Keratinocyte (primary cell): Measurements from ENCODE around the gene LUZP1. TPM values are rescaled to one million over a fixed set of nuclear protein-coding genes. Genes with fewer than 3 reads are reported as not detected.

Experiments
- DNase-seq: peaks from one replicate; pipeline ENCODE4 v3.0.0-alpha.2; 2011; ENCODE audit warnings: low read depth, missing footprints, low spot score
- FAIRE-seq: peaks from 2 replicates; lab custom pipeline; 2011; peaks lifted over from hg19 to GRCh38; lab: Jason Lieb, UNC
- H2AFZ ChIP-seq: 2 replicates; pipeline ENCODE4 v1.6.0; 2012; ENCODE audit warnings: low read length, control low read depth, inconsistent platforms; ENCODE audit not compliant: control insufficient read depth
- H3K27ac ChIP-seq: 2 replicates; pipeline ENCODE4 v1.5.1; 2011; ENCODE audit warnings: low read length; ENCODE audit not compliant: control insufficient read depth, insufficient read depth
- H3K27me3 ChIP-seq: 3 replicates; pipeline ENCODE4 v1.6.0; 2011; ENCODE audit warnings: low read length; ENCODE audit not compliant: control insufficient read depth, insufficient read depth; ENCODE audit errors: extremely low read depth
- H3K36me3 ChIP-seq, 2 experiments: 2 replicates in 1 of 2; 3 replicates in 1 of 2; pipeline ENCODE4 v1.5.1; 2011; ENCODE audit warnings: low read length in 2 of 2, mild to moderate bottlenecking in 1 of 2; ENCODE audit not compliant: control insufficient read depth in 2 of 2, insufficient read depth in 2 of 2; ENCODE audit errors: extremely low read depth in 1 of 2
- H3K4me1 ChIP-seq: 3 replicates; pipeline ENCODE4 v1.5.1; 2011; ENCODE audit warnings: low read length; ENCODE audit not compliant: control insufficient read depth, insufficient read depth; ENCODE audit errors: extremely low read depth
- H3K4me2 ChIP-seq: 3 replicates; pipeline ENCODE4 v1.6.0; 2011; ENCODE audit warnings: low read depth, low read length; ENCODE audit not compliant: control insufficient read depth, insufficient read depth; ENCODE audit errors: extremely low read depth
- H3K4me3 ChIP-seq, 3 experiments: fragments of 200-600 bp in 1 of 3; sonication (generic) in 1 of 3; 2 replicates in 2 of 3; 3 replicates in 1 of 3; pipeline ENCODE4 v1.5.1; 2011 to 2016; ENCODE audit warnings: low read length in 3 of 3, mild to moderate bottlenecking in 3 of 3, control low read depth in 2 of 3, inconsistent platforms in 1 of 3, low read depth in 1 of 3, mixed read lengths in 1 of 3, mixed run types in 1 of 3, moderate library complexity in 1 of 3; ENCODE audit not compliant: control insufficient read depth in 2 of 3, insufficient read depth in 2 of 3; ENCODE audit errors: extremely low read depth in 1 of 3
- H3K79me2 ChIP-seq: 2 replicates; pipeline ENCODE4 v1.6.0; 2012; ENCODE audit warnings: low read length; ENCODE audit not compliant: control insufficient read depth, insufficient read depth
- H3K9ac ChIP-seq: 3 replicates; pipeline ENCODE4 v1.6.0; 2011; ENCODE audit warnings: low read length; ENCODE audit not compliant: control insufficient read depth, insufficient read depth; ENCODE audit errors: extremely low read depth
- H3K9me1 ChIP-seq: 3 replicates; pipeline ENCODE4 v1.6.0; 2011; ENCODE audit warnings: low read length; ENCODE audit not compliant: control insufficient read depth, insufficient read depth; ENCODE audit errors: extremely low read depth
- H3K9me3 ChIP-seq: 2 replicates; pipeline ENCODE4 v1.5.1; 2012; ENCODE audit warnings: low read depth, low read length; ENCODE audit not compliant: control insufficient read depth
- H4K20me1 ChIP-seq: 3 replicates; pipeline ENCODE4 v1.6.0; 2011; ENCODE audit warnings: low read length; ENCODE audit not compliant: control insufficient read depth, insufficient read depth; ENCODE audit errors: extremely low read depth
- EZH2 ChIP-seq: IDR thresholded peaks from one replicate; pipeline ENCODE4 v1.6.1; 2012; ENCODE audit warnings: inconsistent platforms, mild to moderate bottlenecking, low read length, moderate library complexity
- dilution Hi-C: fragments of 300-500 bp; cut with MboI; formaldehyde crosslinking; loops from one replicate; pipeline ENCODE4 v1.7.0; 2020; ENCODE audit warnings: low sequenced_read_pairs; ENCODE audit not compliant: extremely low pct_ligation_motif_present
- polyA plus RNA-seq, 5 experiments: library from polyadenylated mRNA; depleted of rRNA in 3 of 5; stranded (reverse) in 3 of 5; stranded (forward) in 1 of 5; unstranded in 1 of 5; fragments of >200 nt; gene quantifications; 1 replicate in 1 of 5; 2 replicates in 3 of 5; 3 replicates in 1 of 5; pipeline versions ENCODE4 v1.2.1 to v1.2.3, GENCODE V29; 2011 to 2012; ENCODE audit warnings: missing spikeins in 2 of 5, low read depth in 1 of 5, low replicate concordance in 1 of 5
- TF ChIP-seq, protein P1 (sequence below), 3 experiments: IDR thresholded peaks in 1 of 3; conservative IDR thresholded peaks in 1 of 3; optimal IDR thresholded peaks in 1 of 3; 2 replicates in 2 of 3; 3 replicates in 1 of 3; pipeline versions ENCODE3 to v1.5.1; 2011; ENCODE audit warnings: low read length in 3 of 3, mild to moderate bottlenecking in 3 of 3, moderate library complexity in 2 of 3, control low read depth in 1 of 3, inconsistent platforms in 1 of 3; ENCODE audit not compliant: insufficient read depth in 2 of 3; ENCODE audit errors: extremely low read depth in 1 of 3

Gene LUZP1
- polyA plus RNA-seq, 1 donor (not counting 4 experiments of a cell fraction or from before 2014, with no cell fraction given): 52.5 TPM

DNA sequence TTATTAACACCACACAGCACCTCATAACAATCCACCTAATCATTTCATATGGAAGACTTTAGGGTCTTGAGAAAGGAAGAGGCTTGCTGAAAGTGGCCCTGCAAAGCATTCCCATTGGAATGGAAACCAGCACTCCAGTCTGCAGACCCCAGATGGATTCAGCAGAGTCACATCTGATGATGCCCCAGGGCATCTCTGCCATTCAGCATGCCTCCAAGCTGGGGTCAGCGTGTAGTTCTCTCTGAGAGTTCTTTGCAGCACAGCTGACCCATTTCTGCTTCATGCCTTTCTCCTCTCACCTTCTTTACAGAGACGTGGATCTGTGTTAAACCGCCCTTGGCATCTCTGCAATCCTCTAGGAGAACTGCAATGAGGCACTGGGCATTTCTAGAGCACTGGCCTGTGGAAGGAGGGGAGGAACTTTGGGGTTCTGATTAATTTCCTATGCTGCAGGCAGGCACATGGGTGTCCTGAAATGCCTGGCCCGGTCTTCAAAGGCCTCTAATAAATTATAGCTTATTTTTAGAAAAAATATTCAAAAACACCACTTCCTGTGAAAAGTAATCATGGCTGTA, 2.6 kb upstream of the LUZP1 start:
- H3K4me3 ChIP-seq: no peak overlapping the region
- FAIRE-seq: no peak
- no peak overlapping the region for H3K9ac ChIP-seq
- no peak overlapping the region for H3K27ac ChIP-seq
- H3K9me3 ChIP-seq: no peaks in the 10 kb centered on the region
- DNase-seq: no peak
- no peaks in the 10 kb centered on the region for H3K9me1 ChIP-seq
- peak overlapping the region; percentile 14 for H2AFZ ChIP-seq
- H3K27me3 ChIP-seq: no peaks in the 10 kb centered on the region
- TF ChIP-seq, protein P1, sequence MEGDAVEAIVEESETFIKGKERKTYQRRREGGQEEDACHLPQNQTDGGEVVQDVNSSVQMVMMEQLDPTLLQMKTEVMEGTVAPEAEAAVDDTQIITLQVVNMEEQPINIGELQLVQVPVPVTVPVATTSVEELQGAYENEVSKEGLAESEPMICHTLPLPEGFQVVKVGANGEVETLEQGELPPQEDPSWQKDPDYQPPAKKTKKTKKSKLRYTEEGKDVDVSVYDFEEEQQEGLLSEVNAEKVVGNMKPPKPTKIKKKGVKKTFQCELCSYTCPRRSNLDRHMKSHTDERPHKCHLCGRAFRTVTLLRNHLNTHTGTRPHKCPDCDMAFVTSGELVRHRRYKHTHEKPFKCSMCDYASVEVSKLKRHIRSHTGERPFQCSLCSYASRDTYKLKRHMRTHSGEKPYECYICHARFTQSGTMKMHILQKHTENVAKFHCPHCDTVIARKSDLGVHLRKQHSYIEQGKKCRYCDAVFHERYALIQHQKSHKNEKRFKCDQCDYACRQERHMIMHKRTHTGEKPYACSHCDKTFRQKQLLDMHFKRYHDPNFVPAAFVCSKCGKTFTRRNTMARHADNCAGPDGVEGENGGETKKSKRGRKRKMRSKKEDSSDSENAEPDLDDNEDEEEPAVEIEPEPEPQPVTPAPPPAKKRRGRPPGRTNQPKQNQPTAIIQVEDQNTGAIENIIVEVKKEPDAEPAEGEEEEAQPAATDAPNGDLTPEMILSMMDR (optimal IDR thresholded peaks at IDR 0.05 in 1 of 3, IDR thresholded peaks at IDR 0.05 in 1 of 3, conservative IDR thresholded peaks at IDR 0.05 in 1 of 3; ENCODE audit: extremely low read depth in 1 of 3, insufficient read depth in 2 of 3, low read length in 3 of 3): no peak
- no peak for TF ChIP-seq EZH2
- dilution Hi-C loops: no loop called here
- no peaks in the 10 kb centered on the region for H4K20me1 ChIP-seq
- no peak overlapping the region for H3K4me2 ChIP-seq
- H3K79me2 ChIP-seq: peaks cover 20% of the 10 kb centered on the region
- no peaks in the 10 kb centered on the region for H3K36me3 ChIP-seq
- peaks cover 28% of the 10 kb centered on the region for H3K4me1 ChIP-seq

DNA sequence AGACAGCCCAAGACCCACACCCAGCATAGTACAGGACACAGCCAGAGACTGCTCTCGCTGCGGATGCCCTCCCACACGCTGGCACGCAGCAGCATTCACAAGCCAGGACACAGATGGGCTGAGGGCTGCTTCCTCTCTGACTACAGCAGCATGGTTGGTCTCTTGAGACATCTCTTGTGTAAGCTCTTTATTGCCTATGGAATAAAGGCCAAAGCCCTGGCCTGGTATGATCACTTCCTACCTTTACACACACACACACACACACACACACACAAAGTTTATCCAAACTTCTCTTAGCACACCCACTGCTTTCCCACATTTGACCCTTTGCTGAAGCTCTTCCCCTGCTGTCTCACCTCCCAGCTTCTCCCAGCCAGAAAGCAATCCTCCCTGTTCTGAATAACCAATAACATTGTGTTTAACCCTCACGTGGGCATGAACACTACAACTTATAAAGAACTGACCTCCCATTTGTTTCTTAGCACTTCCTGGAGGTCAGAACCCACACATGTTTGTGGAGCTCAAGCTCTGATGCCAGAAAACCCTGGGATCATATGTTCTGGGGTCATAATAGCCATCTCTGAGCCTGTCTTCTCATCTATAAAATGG, 1.2 kb upstream of the LUZP1 start:
- dilution Hi-C loops: no loop called here
- TF ChIP-seq EZH2: no peak
- TF ChIP-seq, protein P1 (optimal IDR thresholded peaks at IDR 0.05 in 1 of 3, IDR thresholded peaks at IDR 0.05 in 1 of 3, conservative IDR thresholded peaks at IDR 0.05 in 1 of 3; ENCODE audit: extremely low read depth in 1 of 3, insufficient read depth in 2 of 3, low read length in 3 of 3): no peak
- H3K4me1 ChIP-seq: peaks cover 42% of the 10 kb centered on the region
- no peak for DNase-seq
- H3K9me3 ChIP-seq: no peaks in the 10 kb centered on the region
- no peaks in the 10 kb centered on the region for H3K36me3 ChIP-seq
- H3K9me1 ChIP-seq: no peaks in the 10 kb centered on the region
- no peaks in the 10 kb centered on the region for H3K27me3 ChIP-seq
- peak; percentile 75 for FAIRE-seq
- peaks cover 34% of the 10 kb centered on the region for H3K79me2 ChIP-seq
- peak overlapping the region; percentile 55 for H3K4me2 ChIP-seq
- H2AFZ ChIP-seq: peak overlapping the region; percentile 45
- H3K4me3 ChIP-seq: peak overlapping the region; percentile 44 to 87 (median 62)
- H3K9ac ChIP-seq: peak overlapping the region; percentile 94
- no peaks in the 10 kb centered on the region for H4K20me1 ChIP-seq
- H3K27ac ChIP-seq: peak overlapping the region; percentile 91
